ENCODE measurements around the gene NGEF.

Gene NGEF

GRCh38 chr2:232894251-232894650 lies 118.8 kb downstream of the NGEF start:
- TF ChIP-seq NFIC (IDR thresholded peaks at IDR 0.05) = no peak
- TF ChIP-seq YY1 (IDR thresholded peaks at IDR 0.05; ENCODE audit: low read depth) = no peak
- TF ChIP-seq CREB1 (IDR thresholded peaks at IDR 0.05; ENCODE audit: low read depth) = no peak
- TF ChIP-seq REST (IDR thresholded peaks at IDR 0.05; ENCODE audit: low read depth) = no peak
- TF ChIP-seq RAD21 (IDR thresholded peaks at IDR 0.05; ENCODE audit: low read depth) = no peak
- TF ChIP-seq EGR1 (IDR thresholded peaks at IDR 0.05) = no peak
- no peak for TF ChIP-seq TAF1 (IDR thresholded peaks at IDR 0.05; ENCODE audit: low read depth)
- TF ChIP-seq TCF12 (IDR thresholded peaks at IDR 0.05; ENCODE audit: low read depth) = no peak
- TF ChIP-seq TEAD4 (IDR thresholded peaks at IDR 0.05) = no peak
- no peak for TF ChIP-seq ZBTB7A (IDR thresholded peaks at IDR 0.05; ENCODE audit: low read depth)
- TF ChIP-seq CEBPB (IDR thresholded peaks at IDR 0.05) = no peak
- no peak for TF ChIP-seq EP300 (IDR thresholded peaks at IDR 0.05; ENCODE audit: borderline replicate concordance)
- no peak for TF ChIP-seq USF1 (IDR thresholded peaks at IDR 0.05)
- TF ChIP-seq MAX (IDR thresholded peaks at IDR 0.05) = no peak
- TF ChIP-seq FOXM1 (IDR thresholded peaks at IDR 0.05; ENCODE audit: borderline replicate concordance, low read depth) = no peak

- no peak for TF ChIP-seq NFIC (IDR thresholded peaks at IDR 0.05)
- no peak for TF ChIP-seq ZBTB7A (IDR thresholded peaks at IDR 0.05; ENCODE audit: low read depth)
- TF ChIP-seq RAD21 (IDR thresholded peaks at IDR 0.05; ENCODE audit: low read depth) = no peak
- no peak for TF ChIP-seq USF1 (IDR thresholded peaks at IDR 0.05)
- no peak for TF ChIP-seq TAF1 (IDR thresholded peaks at IDR 0.05; ENCODE audit: low read depth)
- TF ChIP-seq REST (IDR thresholded peaks at IDR 0.05; ENCODE audit: low read depth) = no peak
- TF ChIP-seq YY1 (IDR thresholded peaks at IDR 0.05; ENCODE audit: low read depth) = no peak
- TF ChIP-seq FOXM1 (IDR thresholded peaks at IDR 0.05; ENCODE audit: borderline replicate concordance, low read depth) = no peak
- no peak for TF ChIP-seq EP300 (IDR thresholded peaks at IDR 0.05; ENCODE audit: borderline replicate concordance)
- TF ChIP-seq CEBPB (IDR thresholded peaks at IDR 0.05) = no peak
- TF ChIP-seq TEAD4 (IDR thresholded peaks at IDR 0.05) = no peak
- no peak for TF ChIP-seq CREB1 (IDR thresholded peaks at IDR 0.05; ENCODE audit: low read depth)
- no peak for TF ChIP-seq EGR1 (IDR thresholded peaks at IDR 0.05)
- no peak for TF ChIP-seq MAX (IDR thresholded peaks at IDR 0.05)
- no peak for TF ChIP-seq TCF12 (IDR thresholded peaks at IDR 0.05; ENCODE audit: low read depth)
Observed at GRCh38 chr2:232893834-232894233, 119.2 kb downstream of the NGEF start.

DNA sequence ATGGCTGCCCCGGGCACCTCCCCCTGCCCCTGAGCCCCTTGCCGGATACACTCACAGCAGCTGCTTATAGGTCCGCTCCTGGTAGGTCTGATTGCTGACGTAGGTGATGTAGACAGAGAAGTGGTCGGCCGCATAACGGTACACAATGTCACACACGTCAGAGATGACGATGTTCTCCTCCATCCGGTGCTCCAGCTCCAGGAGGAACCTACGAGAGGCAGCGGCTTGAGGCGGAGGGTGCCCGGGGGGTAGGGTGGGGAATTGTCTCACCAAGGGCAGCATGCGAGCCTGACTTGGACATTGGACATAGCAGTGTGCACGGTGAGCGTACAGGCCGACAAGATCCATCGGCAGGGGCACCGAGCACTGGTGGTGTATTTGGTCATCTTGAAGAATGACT lies 120.2 kb downstream of the NGEF start:
- TF ChIP-seq EP300 (IDR thresholded peaks at IDR 0.05; ENCODE audit: borderline replicate concordance) = no peak
- TF ChIP-seq TCF12 (IDR thresholded peaks at IDR 0.05; ENCODE audit: low read depth) = no peak
- TF ChIP-seq YY1 (IDR thresholded peaks at IDR 0.05; ENCODE audit: low read depth) = no peak
- no peak for TF ChIP-seq USF1 (IDR thresholded peaks at IDR 0.05)
- TF ChIP-seq EGR1 (IDR thresholded peaks at IDR 0.05) = no peak
- TF ChIP-seq FOXM1 (IDR thresholded peaks at IDR 0.05; ENCODE audit: borderline replicate concordance, low read depth) = no peak
- no peak for TF ChIP-seq TAF1 (IDR thresholded peaks at IDR 0.05; ENCODE audit: low read depth)

DNA sequence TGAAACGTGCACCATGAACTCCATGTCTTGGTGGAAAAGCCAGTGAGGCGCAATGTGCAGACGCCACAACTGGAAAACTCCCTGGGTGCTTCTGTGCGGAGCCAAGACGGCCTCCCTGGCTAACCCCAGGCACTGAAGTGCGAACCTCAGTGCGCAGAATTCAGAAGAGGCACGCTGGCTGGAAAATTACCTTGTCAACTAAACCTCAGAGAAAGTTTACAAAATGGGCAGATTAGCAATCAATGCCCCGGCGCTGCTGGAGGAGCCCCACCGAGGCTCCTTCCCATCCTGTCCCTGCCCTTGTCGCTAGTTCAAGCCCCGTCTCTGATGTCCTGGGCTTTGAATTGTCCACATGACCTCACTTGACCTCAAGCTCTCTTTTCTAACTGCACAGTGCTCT lies 120.8 kb downstream of the NGEF start:
- TF ChIP-seq USF1 (IDR thresholded peaks at IDR 0.05) (no peak), FOXM1 (IDR thresholded peaks at IDR 0.05; ENCODE audit: borderline replicate concordance, low read depth) (no peak), YY1 (IDR thresholded peaks at IDR 0.05; ENCODE audit: low read depth) (no peak), CREB1 (IDR thresholded peaks at IDR 0.05; ENCODE audit: low read depth) (no peak), TEAD4 (IDR thresholded peaks at IDR 0.05) (no peak), REST (IDR thresholded peaks at IDR 0.05; ENCODE audit: low read depth) (no peak), ZBTB7A (IDR thresholded peaks at IDR 0.05; ENCODE audit: low read depth) (no peak), EGR1 (IDR thresholded peaks at IDR 0.05) (no peak), NFIC (IDR thresholded peaks at IDR 0.05) (no peak), RAD21 (IDR thresholded peaks at IDR 0.05; ENCODE audit: low read depth) (no peak), TAF1 (IDR thresholded peaks at IDR 0.05; ENCODE audit: low read depth) (no peak), MAX (IDR thresholded peaks at IDR 0.05) (no peak), CEBPB (IDR thresholded peaks at IDR 0.05) (no peak), TCF12 (IDR thresholded peaks at IDR 0.05; ENCODE audit: low read depth) (no peak), EP300 (IDR thresholded peaks at IDR 0.05; ENCODE audit: borderline replicate concordance) (no peak)
